HG02642 (cell line): Measurements from ENCODE around the gene SEC61G.
A peak's percentile ranks its signal among the peaks of the same experiment; 100 is the strongest.

Source experiments
- ATAC-seq: cut with Tn5 transposase; IDR thresholded peaks from one replicate; pipeline ENCODE4 v1.9.1; 2021; ENCODE audit warnings: mild to moderate bottlenecking; ENCODE audit not compliant: unreplicated experiment, poor library complexity

The SEC61G gene

DNA sequence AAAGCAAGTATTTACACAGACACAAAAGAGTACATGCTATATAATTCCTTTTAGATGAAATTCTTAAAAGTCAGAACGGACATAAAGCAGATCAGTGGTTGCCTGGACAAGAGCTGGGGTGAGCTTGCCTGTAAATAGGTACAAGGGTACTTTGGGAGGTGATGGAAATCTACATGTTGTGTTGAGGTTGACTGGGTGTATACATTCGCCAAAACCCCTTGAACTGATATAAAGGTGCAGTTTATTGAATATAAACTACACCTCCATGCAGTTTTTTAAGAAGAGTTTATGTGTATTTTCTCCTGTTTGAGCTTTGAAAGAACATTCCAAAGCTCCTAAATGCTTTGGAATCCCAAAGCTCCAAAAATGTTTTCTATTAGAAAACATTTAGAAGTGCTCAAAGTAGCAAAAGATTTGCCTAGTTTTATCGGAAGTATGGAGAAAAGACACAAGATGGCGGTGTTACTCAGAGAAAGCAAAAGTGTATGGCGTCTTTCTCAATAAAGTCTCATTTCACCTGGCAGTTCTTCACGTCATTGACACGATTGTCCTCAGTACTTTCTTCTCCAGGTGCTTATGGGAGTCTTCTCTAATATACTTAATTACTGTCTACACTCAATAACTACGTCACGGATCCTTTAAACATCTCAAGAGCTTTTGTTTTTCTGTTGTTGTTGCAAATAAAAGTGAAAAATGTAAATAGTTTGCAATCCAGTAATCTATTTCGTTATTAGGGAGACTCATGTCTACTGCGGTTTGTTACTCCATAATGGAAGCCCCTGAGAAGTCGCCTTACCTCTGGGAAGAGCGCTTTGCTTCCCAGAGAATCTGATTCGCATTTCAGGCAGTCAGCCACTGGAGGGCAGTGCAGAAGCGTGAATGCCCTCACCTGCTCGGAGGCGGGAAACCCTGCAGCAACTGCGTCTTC is 14.7 kb upstream of the SEC61G start:
- ATAC-seq: peak; percentile 94

DNA sequence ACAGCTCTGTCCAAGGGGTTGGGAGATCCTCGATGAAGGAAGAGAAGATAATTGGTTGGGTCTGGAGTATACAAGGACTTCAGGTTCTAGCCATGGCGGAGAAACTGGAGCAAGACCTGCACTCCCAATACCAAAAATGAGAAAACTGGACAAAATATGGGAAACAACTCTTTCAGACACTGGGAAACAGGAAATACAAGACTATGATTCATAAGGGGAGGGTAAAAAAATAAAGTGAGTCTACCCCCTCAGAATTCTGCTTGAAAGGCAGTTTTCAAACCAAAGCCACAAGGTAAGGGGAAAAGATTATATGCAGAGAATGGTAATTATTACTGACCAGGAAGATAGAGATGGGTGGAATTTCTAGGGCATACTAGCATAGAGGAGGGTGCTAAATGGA is 10.2 kb upstream of the SEC61G start:
- ATAC-seq: no peak

DNA sequence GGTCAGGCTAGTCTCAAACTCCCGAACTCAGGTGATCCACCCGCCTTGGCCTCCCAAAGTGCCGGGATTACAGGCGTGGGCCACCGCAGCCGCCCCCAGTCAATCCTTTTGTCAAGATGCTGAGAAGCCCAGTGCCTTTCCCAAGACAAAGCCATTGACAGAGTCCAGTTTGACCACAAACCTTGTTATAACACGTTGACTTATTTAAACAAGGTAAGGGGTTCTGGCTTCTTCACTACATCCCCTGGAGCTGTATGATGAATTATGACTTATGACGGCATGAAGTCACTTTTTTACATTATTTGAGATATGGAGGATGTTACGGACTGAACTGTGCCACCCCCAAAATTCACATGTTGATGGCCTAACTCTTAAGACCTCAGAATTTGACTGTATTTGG is 5.8 kb upstream of the SEC61G start:
- ATAC-seq: no peak

DNA sequence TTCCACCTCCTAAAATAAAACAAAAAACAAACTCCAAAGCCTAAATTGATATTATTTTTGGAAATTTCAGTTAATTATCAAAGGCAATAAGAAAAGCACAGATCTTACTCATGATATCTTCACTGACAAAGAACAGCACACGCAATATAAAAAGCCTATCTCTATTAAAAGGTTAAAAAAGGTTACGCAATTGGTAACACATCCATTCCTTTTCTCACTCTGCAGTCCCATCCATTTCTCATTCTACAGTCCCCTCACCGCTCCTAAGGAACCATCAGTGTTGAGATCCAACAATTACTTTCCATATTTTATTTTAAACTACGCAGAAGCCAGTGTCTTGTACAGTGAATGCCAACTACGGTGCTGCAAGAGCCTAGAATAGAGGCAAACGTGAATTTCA is 1.3 kb downstream of the SEC61G start:
- ATAC-seq: no peak

DNA sequence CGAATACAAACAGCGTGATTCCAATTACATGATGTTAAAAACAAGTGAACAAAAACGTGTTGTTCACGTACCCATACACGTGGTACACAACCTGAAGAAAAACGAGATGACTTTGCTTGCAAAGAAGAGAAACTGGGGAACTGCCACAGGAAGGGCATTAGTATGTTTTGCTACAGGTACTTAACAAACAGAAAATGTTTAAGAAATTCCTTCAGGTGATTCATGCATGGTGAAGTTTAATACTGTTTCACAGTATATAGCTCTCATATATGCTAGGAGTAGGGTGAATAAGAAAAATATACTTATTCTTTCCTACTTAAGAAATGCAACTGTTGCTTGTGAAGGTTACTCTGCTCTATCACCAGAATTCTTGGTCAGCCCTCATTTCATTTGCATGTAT is 9.8 kb downstream of the SEC61G start:
- ATAC-seq: no peak

DNA sequence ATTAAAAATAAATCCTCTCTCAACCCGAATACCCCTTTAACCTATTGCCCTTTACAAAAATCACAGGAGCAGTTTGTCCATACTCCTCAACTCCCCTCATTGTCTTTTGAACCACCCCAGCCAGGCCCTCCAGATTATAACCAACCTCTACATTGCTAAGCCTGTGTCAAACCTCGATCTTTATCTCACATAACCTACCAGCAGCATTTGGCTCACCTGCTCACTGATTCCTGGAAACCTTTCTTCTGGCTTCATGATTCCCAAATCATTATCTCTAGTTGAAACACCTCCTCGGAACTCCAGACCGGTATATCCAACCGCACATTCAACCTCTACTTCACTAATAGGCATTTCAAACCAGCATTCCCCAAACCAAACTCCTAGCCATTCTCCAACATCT is 11.8 kb downstream of the SEC61G start:
- no peak for ATAC-seq

DNA sequence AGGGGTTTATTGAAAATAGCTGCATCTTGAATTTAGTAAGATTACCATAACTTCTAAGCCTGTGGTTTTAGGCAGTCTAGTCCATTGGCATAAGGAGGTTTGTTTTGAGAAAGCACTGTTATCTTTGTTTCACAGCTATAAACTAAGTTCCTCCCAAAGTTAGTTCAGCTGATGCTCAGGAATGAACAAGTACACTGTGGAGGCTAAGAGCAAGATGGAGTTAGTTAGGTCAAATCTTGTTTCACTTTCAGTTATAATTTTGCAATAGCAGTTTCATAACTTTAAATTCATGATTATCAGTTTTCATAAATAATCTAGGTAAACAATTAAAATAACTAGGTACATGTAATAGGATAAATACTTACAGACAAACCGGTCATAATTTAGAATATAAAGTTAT is 15.4 kb downstream of the SEC61G start:
- ATAC-seq: no peak

DNA sequence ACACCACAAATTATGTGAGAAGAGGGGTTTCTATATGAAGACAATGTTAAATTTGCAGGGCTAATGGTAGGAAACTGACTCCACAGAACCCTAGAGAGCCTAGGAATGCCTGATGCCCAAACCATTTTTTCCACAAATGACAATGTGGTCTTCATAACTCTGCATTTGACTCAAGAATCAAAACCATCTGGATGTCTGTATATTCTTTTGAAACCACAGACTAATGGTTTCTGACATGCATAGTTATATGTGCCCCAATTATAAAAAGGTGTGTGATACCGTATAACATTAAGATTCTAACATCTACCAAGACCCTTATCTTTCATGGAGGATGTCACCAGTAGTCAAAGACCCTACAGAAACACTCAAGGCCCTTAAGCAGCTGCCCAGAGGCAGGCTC is 20.3 kb downstream of the SEC61G start:
- ATAC-seq: no peak

DNA sequence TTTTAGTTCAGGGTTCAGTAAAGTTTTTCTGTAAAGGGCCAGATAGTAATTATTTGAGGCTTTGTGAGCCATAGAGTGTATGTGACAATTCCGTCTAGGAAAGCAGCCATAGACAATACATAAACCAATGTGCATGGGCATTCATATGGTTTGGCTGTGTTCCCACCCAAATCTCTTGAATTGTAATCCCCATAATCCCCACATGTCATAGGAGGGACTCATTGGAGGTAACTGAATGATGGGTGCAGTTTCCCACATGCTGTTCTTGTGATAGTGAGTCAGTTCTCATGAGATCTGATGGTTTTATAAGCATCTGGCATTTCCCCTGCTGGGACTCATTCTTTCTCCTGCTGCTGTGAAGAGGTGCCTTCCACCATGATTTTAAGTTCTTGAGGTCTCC is 29.9 kb downstream of the SEC61G start:
- no peak for ATAC-seq

DNA sequence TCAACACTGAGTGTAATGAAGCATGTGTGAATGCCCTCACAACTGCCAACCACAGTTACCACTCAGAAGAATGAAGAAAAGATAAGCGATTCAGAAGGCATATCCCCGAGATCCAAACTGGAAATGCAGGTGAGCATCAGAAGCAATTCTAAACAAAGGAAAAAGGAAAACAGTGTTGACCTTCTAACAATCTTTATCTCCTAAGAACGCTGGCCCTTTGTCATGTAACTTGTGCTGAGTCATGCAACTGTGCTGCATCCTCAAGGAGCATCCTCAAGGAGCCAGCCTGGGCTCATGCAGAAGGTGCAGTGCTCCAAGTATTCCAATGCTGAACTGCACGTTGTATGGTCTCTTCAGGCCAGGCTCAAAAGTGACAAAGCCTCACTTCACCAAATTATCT is 30.6 kb downstream of the SEC61G start:
- ATAC-seq: no peak

DNA sequence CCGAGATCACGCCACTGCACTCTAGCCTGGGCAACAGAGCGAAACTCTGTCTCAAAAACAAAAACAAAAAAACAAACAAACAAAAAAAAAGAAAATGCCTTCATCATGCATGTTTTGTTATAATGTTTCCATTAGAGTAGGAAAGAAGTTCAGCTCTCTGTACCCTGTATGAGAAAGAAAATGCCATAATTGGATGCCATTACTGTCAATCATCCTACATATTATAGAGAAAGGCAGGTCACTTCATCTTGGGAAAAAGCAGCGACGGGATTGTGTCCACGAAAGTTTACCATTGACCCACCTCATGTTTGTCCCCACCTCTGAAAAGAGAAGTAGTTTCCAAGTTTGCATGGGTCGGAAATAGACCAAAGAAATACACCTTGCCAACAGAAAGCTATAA is 33.8 kb downstream of the SEC61G start:
- no peak for ATAC-seq

DNA sequence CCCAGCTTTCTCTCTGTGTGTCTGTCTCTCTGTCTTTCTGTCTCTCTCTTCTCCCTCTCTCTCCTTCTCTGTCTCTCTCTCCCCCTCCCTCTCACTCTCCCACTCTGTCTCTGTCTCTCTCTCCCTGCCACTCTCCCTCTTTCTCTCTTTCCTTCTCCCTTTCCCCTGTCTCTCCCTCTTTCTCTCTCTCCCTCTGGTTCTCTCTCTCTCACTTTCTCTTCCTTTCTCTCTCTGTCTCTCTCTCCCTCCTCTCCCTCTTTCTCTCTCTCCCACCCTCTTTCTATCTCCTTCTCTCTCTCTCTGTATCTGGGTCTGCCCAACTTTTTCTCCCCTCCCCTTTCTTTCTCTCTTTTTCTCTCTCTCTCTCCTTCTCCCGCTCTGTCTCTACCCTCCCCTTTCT is 36.5 kb downstream of the SEC61G start:
- no peak for ATAC-seq

DNA sequence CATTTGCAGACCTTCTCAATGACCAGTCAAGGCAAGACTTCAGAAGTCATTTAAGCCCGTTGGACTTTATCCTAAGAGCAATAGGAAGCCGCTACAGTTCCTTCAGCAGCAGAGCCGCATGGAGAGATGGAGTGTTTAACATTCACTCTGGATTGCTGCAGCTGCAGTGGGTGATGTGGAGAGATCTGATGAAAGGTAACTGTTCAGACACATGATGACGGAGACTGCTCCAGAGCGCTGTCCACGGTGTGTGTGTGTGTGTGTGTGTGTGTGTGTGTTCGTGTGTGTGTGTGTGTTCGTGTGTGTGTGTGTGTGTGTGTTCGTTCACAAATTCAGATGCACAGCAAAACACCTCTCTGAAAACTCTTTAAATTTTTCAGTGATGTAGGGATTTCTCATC is 37.0 kb downstream of the SEC61G start:
- no peak for ATAC-seq

DNA sequence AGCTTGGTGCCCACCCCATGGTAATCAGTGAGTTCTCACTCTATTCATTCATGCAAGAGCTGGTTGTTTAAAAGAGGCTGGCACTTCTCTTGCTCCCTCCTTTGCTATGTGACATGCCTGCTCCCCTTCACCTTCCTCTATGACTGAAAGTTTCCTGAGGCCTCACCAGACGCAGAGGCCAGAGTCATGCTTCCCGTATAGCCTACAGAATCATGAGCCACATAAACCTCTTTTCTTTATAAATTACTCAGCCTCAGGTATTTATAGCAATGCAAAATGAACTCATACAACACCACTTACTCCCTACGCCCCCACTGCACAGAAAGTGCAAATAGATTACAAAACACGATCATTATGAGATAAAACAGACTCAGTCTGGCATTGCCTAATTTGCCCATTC is 39.0 kb downstream of the SEC61G start:
- no peak for ATAC-seq

DNA sequence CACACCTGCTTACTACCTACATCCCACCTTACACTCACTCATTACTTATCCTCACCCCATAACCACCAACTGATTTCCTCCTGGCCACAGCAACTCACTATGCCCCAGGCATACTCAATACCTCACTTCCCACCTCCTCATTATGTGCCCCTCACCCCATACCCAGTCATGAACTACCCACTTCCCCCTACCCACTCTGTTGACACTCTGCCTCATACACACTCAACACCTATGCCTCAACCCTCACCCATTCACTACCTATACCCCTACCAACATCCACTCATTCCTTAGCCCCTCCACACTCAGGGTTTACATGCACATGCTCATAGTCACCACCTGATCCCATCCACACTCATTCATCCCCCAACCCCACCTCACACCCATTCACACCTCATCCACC is 39.6 kb downstream of the SEC61G start:
- ATAC-seq: no peak

DNA sequence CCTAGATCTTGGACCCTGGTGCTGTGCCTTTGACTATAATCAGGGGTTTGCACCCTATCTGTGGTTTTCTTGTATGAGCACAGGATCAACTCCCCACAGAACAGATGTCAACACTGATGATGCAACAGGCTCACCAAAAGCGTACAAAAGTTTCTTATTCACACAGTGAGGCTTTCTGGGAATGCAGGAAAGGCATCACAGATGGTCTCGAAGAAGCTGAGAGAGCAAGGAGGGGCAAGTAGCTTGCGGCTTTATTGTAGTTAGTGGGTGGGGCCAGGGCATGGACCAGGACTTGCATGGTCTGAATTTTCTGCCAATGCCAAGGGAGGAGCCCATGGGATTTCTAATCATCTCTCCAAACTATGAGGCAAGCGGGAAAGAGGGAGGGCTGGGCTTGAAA is 46.2 kb downstream of the SEC61G start:
- no peak for ATAC-seq

DNA sequence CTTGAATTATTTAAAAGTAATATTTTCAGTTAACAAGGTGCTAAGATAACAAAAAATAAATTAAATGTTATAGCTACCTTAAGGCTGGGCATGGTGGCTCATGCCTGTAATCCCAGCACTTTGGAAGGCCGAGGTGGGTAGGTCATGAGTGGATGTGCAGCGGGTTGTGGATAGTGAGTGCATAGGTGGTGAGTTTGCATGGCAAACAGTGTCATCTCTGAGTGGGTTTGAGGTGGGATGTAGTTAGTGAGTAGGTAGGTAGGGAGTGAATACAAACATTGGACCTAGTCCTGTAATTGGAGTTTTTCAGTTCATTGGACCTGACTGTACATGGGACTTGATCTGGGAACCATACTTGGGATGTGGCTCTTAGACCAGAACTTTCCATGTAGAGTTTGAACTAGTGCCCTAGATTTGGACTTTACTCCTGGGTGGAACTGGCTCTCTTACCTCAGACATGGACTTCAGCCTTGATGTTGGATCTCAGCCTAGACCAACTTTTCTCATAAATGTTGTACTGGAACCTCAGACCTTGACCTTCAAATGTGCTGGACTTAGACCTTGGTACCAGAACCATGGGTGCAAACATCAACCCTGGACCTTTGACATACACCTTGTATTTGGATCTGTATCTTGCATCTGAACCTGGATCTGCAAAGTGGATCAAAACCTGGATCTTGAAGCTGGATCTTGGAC is 47.0 kb downstream of the SEC61G start:
- ATAC-seq: no peak

DNA sequence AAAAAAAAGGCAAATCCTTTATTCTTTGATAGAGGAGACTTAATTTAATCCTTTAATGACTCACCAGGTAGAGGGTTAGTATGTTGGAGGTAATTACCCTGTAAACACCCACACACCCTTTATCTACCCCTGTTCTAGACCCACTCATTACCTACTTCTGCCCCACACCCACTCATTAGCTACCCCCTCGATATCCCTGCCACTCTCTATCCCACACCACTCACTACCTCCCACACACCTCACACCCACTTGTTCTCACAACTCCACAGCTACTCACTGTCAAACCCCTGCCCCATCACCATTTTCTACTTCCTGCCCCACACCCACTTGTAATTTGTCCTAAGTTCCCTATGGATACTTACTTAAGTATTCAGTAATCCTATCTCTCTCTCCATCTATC is 49.7 kb downstream of the SEC61G start:
- no peak for ATAC-seq

DNA sequence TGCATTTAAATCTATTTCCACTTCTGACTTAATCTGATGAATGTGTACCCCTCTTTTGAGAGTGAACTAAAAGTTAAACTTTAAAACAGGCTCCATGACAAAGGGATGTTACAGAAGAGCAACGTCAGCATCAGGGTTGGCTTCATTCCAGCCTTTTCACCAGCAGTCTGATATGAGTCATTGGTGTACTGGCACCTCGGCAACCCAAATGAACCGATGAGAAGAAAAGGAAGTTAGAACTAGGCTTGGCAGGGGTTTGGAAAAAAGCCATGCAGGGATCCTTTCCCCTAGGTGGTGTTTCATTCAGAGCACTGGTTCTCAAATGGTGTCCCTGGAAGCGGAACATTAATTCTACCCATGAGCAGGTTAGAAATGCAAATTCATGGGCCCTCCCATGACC is 53.6 kb downstream of the SEC61G start:
- ATAC-seq: no peak

DNA sequence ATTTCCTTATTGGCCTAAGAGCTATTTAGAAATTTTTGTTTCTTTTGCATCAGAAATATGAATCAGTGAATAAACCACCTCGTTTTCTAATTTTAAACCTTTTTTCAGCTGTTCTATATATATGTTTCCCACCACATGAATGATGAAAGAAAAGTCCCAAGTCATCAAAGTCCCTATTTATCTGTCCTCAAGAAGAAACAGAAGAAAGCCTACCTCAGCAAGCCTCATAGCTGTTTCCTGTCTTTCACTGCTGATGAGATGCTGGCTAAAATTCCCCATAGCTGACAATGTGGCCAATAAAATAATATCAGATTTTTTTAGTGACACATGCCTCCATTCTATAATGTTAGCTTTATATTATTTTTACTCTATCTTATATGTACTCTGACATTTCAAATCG is 54.2 kb downstream of the SEC61G start:
- no peak for ATAC-seq
